Neuronal stem cell (in vitro differentiated cells): ENCODE data around the gene PIEZO2.

ENCODE experiments used
- DNase-seq: peaks from one replicate; pipeline ENCODE4 v3.0.0-alpha.2; 2013; ENCODE audit warnings: low spot score
- H2AFZ ChIP-seq: one replicate; pipeline ENCODE4 v1.6.1; 2013; ENCODE audit warnings: mild to moderate bottlenecking, low read length, inconsistent platforms
- H2AK5ac ChIP-seq: 2 replicates; pipeline ENCODE4 v1.6.1; 2013; ENCODE audit warnings: low read depth, mild to moderate bottlenecking, inconsistent platforms, low read length, moderate library complexity, mixed read lengths
- H2BK120ac ChIP-seq: 2 replicates; pipeline ENCODE4 v1.6.1; 2013; ENCODE audit warnings: low read depth, mild to moderate bottlenecking, inconsistent platforms, low read length, moderate library complexity, mixed read lengths
- H2BK12ac ChIP-seq: one replicate; pipeline ENCODE4 v1.6.1; 2013; ENCODE audit warnings: low read length, inconsistent platforms
- H2BK15ac ChIP-seq: 2 replicates; pipeline ENCODE4 v1.6.1; 2013; ENCODE audit warnings: mild to moderate bottlenecking, low read length, inconsistent platforms, mixed read lengths
- H2BK5ac ChIP-seq: one replicate; pipeline ENCODE4 v1.6.1; 2013; ENCODE audit warnings: inconsistent platforms, mild to moderate bottlenecking, low read length, moderate library complexity
- H3K14ac ChIP-seq: one replicate; pipeline ENCODE4 v1.6.1; 2013; ENCODE audit warnings: low read length, inconsistent platforms
- H3K18ac ChIP-seq: 2 replicates; pipeline ENCODE4 v1.6.1; 2013; ENCODE audit warnings: low read length, inconsistent platforms
- H3K23ac ChIP-seq: 2 replicates; pipeline ENCODE4 v1.6.1; 2013; ENCODE audit warnings: low read depth, mild to moderate bottlenecking, mixed read lengths, low read length, inconsistent platforms; ENCODE audit not compliant: poor library complexity
- H3K27ac ChIP-seq: replicated peaks from 3 replicates; pipeline ENCODE4 v1.5.1; 2013; ENCODE audit warnings: low read length, inconsistent platforms
- H3K27me3 ChIP-seq, 3 experiments: 2 replicates each; pipeline ENCODE4 v1.6.1; 2013; ENCODE audit warnings: low read length in 3 of 3, mild to moderate bottlenecking in 2 of 3, inconsistent platforms in 1 of 3, low read depth in 1 of 3, mixed read lengths in 1 of 3, moderate library complexity in 1 of 3; ENCODE audit not compliant: control insufficient read depth in 3 of 3, insufficient read depth in 3 of 3
- H3K36me3 ChIP-seq, 2 donors: replicated peaks in 1 of 2; 2 replicates each; pipeline ENCODE4 v1.6.1; 2013; ENCODE audit warnings: low read length in 2 of 2; ENCODE audit not compliant: control insufficient read depth in 2 of 2, insufficient read depth in 2 of 2
- H3K4ac ChIP-seq: 2 replicates; pipeline ENCODE4 v1.6.1; 2013; ENCODE audit warnings: inconsistent platforms, mild to moderate bottlenecking, low read length, moderate library complexity
- H3K4me1 ChIP-seq, 2 donors: 1 replicate in 1 of 2; 2 replicates in 1 of 2; pipeline ENCODE4 v1.6.1; 2013; ENCODE audit warnings: low read length in 2 of 2, low read depth in 1 of 2; ENCODE audit not compliant: control insufficient read depth in 2 of 2, insufficient read depth in 1 of 2
- H3K4me2 ChIP-seq: one replicate; pipeline ENCODE4 v1.6.1; 2013; ENCODE audit warnings: mild to moderate bottlenecking, low read length, inconsistent platforms; ENCODE audit not compliant: insufficient read depth, poor library complexity, severe bottlenecking
- H3K4me3 ChIP-seq, 2 donors: 2 replicates each; pipeline ENCODE4 v1.5.1; 2013; ENCODE audit warnings: low read length in 2 of 2, mild to moderate bottlenecking in 2 of 2, inconsistent platforms in 1 of 2, moderate library complexity in 1 of 2
- H3K79me1 ChIP-seq: one replicate; pipeline ENCODE4 v1.6.1; 2013; ENCODE audit warnings: low read depth, mild to moderate bottlenecking, inconsistent platforms, low read length, moderate library complexity
- H3K9ac ChIP-seq: one replicate; pipeline ENCODE4 v1.6.1; 2013; ENCODE audit warnings: mild to moderate bottlenecking, low read depth, low read length, inconsistent platforms; ENCODE audit not compliant: poor library complexity
- H3K9me3 ChIP-seq, 2 donors: replicated peaks in 1 of 2; 2 replicates each; pipeline versions ENCODE3 to v1.6.1; 2013; ENCODE audit warnings: low read length in 2 of 2, mild to moderate bottlenecking in 2 of 2, inconsistent platforms in 1 of 2, low read depth in 1 of 2, mixed read lengths in 1 of 2, moderate library complexity in 1 of 2; ENCODE audit not compliant: control insufficient read depth in 2 of 2, insufficient read depth in 1 of 2
- H4K8ac ChIP-seq: one replicate; pipeline ENCODE4 v1.6.1; 2013; ENCODE audit warnings: low read depth, mild to moderate bottlenecking, inconsistent platforms, low read length, moderate library complexity
- H4K91ac ChIP-seq: one replicate; pipeline ENCODE4 v1.6.1; 2013; ENCODE audit warnings: low read length, low read depth, mild to moderate bottlenecking, inconsistent platforms; ENCODE audit not compliant: poor library complexity
- WGBS, 2 donors: extraction: QIAGEN DNeasy Blood & Tissue Kit; methylation state at CpG; one replicate each; pipeline ENCODE4 v1.1.7; 2013; ENCODE audit warnings: missing lambda C conversion rate in 2 of 2, mixed read lengths in 1 of 2; ENCODE audit not compliant: insufficient read length in 2 of 2, insufficient replicate concordance in 1 of 2; ENCODE audit errors: extremely low coverage in 2 of 2; 5-methylcytosine and 5-hydroxymethylcytosine counted together

Gene PIEZO2

DNA sequence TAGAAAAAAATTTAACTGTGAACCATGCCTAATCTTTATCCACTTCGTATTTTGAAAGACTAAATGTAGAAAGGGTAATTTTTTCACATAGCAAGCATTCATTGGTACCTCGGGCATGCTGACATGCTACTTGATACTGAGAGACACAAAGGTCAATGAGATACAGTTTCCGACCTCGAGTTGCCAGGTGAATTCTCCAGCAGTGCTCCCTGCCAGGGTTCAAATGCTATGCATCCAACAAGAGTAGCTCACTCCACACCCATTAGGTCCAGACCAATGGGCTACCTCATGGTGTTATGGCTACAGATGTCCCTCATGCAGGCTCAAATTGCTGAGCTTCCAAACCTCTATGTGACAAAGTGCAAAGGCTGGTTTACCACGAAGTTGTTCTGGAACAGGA is 305.8 kb downstream of the PIEZO2 start:
- no peak overlapping the region for H3K18ac ChIP-seq
- no peak overlapping the region for H3K23ac ChIP-seq
- no peak overlapping the region for H3K4ac ChIP-seq
- no peaks in the 10 kb centered on the region for H3K27me3 ChIP-seq
- peaks cover 0 to 2% of the 10 kb centered on the region in 2 donors for H3K9me3 ChIP-seq
- no peak overlapping the region for H4K91ac ChIP-seq
- no peak overlapping the region for H3K4me3 ChIP-seq
- H4K8ac ChIP-seq: no peak overlapping the region
- H3K36me3 ChIP-seq: no peaks in the 10 kb centered on the region
- no peak overlapping the region for H3K9ac ChIP-seq
- no peak overlapping the region for H2AFZ ChIP-seq
- H2AK5ac ChIP-seq: no peak overlapping the region
- no peak overlapping the region for H3K14ac ChIP-seq
- H3K4me2 ChIP-seq: no peak overlapping the region
- H2BK12ac ChIP-seq: no peak overlapping the region
- H3K4me1 ChIP-seq: no peaks in the 10 kb centered on the region
- DNase-seq: no peak
- no CpG with 5 or more reads among the region's 5 CpGs for WGBS, 2 donors
- no peaks in the 10 kb centered on the region for H3K79me1 ChIP-seq
- H2BK5ac ChIP-seq: no peak overlapping the region
- H2BK120ac ChIP-seq: no peak overlapping the region
- no peak overlapping the region for H2BK15ac ChIP-seq
- no peak overlapping the region for H3K27ac ChIP-seq

DNA sequence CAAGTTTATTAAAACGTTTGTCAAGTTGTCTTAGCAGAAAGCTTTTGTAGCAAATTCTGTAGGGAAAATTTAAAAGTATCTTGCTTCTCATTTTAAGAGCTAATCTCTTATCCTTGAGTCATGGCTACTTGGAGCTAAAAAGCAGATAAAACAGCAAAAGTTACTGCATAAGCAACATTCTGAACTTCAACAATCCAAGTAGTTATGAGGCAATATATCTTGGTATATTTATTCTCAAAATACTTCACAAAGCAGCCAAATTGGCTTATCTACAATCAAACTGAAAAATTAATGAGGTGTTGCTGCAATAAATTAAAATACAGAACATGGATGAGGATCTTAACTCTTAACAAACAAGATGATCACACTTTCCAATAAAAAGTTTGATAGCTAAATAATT is 306.5 kb downstream of the PIEZO2 start:
- H3K4me1 ChIP-seq: no peaks in the 10 kb centered on the region
- no peak overlapping the region for H2AFZ ChIP-seq
- no peak overlapping the region for H3K4ac ChIP-seq
- H4K91ac ChIP-seq: no peak overlapping the region
- no peak overlapping the region for H3K27ac ChIP-seq
- no peak overlapping the region for H3K9ac ChIP-seq
- H2BK15ac ChIP-seq: no peak overlapping the region
- no peak for DNase-seq
- no peak overlapping the region for H3K4me3 ChIP-seq
- H2AK5ac ChIP-seq: no peak overlapping the region
- H3K36me3 ChIP-seq: no peaks in the 10 kb centered on the region
- H3K4me2 ChIP-seq: no peak overlapping the region
- H3K18ac ChIP-seq: no peak overlapping the region
- no peak overlapping the region for H2BK12ac ChIP-seq
- H2BK5ac ChIP-seq: no peak overlapping the region
- H2BK120ac ChIP-seq: no peak overlapping the region
- no peak overlapping the region for H3K14ac ChIP-seq
- no peak overlapping the region for H3K23ac ChIP-seq
- H3K9me3 ChIP-seq: peaks cover 0 to 2% of the 10 kb centered on the region in 2 donors
- H3K27me3 ChIP-seq: no peaks in the 10 kb centered on the region
- no CpG with 5 or more reads among the region's 1 CpG for WGBS, 2 donors
- no peak overlapping the region for H4K8ac ChIP-seq
- no peaks in the 10 kb centered on the region for H3K79me1 ChIP-seq

DNA sequence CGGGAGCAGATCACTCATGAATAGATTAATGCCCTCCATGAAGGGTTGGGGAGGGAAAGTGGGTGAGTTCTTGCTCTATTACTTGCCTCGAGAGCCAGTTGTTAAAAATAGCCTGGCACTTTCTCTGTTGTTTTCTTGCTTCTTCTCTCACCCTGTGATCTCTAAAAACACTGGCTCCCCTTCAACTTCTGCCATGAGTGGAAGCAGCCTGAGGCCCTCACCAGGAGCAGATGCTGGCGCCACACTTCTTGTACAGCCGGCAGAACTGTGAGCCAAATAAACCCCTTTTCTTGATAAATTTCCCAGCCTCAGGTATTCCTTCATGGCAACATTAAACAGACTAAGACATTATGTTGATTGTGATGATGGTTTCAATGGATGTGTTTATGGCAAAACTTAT is 307.0 kb downstream of the PIEZO2 start:
- no CpG with 5 or more reads among the region's 4 CpGs for WGBS, 2 donors

DNA sequence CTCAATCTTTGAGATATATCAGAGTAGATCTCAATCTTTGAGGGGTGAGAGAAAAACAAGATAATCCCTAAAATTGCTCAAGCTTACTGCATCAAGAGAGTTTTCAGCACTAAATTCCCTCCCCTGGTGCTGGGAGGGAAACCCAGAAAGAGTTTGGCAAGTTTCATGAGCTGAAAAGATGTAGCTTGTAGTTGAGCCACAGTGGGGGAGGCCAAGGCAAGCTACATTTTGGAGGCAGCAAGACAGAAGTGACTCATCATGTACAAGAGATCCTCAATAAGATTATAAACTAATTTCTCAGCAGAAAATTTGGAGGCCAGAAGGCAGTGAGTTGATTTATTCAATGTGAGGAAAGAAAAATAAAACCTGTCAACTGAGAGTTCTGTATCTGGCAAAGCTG is 308.2 kb downstream of the PIEZO2 start:
- peaks cover 0 to 2% of the 10 kb centered on the region in 2 donors for H3K9me3 ChIP-seq
- H2BK15ac ChIP-seq: no peak overlapping the region
- no peak overlapping the region for H4K8ac ChIP-seq
- no peak overlapping the region for H2BK120ac ChIP-seq
- no peak overlapping the region for H3K14ac ChIP-seq
- no peak overlapping the region for H3K27ac ChIP-seq
- H3K27me3 ChIP-seq: no peaks in the 10 kb centered on the region
- no peaks in the 10 kb centered on the region for H3K4me1 ChIP-seq
- no peak overlapping the region for H2BK5ac ChIP-seq
- H3K4ac ChIP-seq: no peak overlapping the region
- H3K36me3 ChIP-seq: no peaks in the 10 kb centered on the region
- H3K4me2 ChIP-seq: no peak overlapping the region
- no peak for DNase-seq
- no peak overlapping the region for H2AK5ac ChIP-seq
- no peak overlapping the region for H3K4me3 ChIP-seq
- H3K18ac ChIP-seq: no peak overlapping the region
- no peak overlapping the region for H2AFZ ChIP-seq
- no peak overlapping the region for H3K23ac ChIP-seq
- H3K79me1 ChIP-seq: no peaks in the 10 kb centered on the region
- H2BK12ac ChIP-seq: no peak overlapping the region
- H3K9ac ChIP-seq: no peak overlapping the region
- no peak overlapping the region for H4K91ac ChIP-seq

More for the DNA sequence above, 307.0 kb downstream of the PIEZO2 start:
- Histone ChIP-seq H3K36me3 (no peaks in the 10 kb centered on the region), H3K27ac (no peak overlapping the region), H3K9ac (no peak overlapping the region), H2BK12ac (no peak overlapping the region), H2BK5ac (no peak overlapping the region), H3K4me3 (no peak overlapping the region), H3K14ac (no peak overlapping the region), H3K27me3 (no peaks in the 10 kb centered on the region), H3K18ac (no peak overlapping the region), H2AK5ac (no peak overlapping the region), H3K23ac (no peak overlapping the region), H2BK15ac (no peak overlapping the region), H4K8ac (no peak overlapping the region), H2BK120ac (no peak overlapping the region), H2AFZ (no peak overlapping the region), H3K4me2 (no peak overlapping the region), H3K4me1 (no peaks in the 10 kb centered on the region), H3K79me1 (no peaks in the 10 kb centered on the region), H3K9me3 (peaks cover 0 to 2% of the 10 kb centered on the region in 2 donors), H4K91ac (no peak overlapping the region), H3K4ac (no peak overlapping the region)
- no peak for DNase-seq
